ENCODE measurements around the gene RBM20. TPM values are rescaled to one million over a fixed set of nuclear protein-coding genes. Genes with fewer than 3 reads are reported as not detected.
A peak's percentile ranks its signal among the peaks of the same experiment; 100 is the strongest.

The RBM20 gene
- total and polyA plus RNA-seq, 2 experiments from 2014 or later = 3.7 to 4.0 TPM

DNA sequence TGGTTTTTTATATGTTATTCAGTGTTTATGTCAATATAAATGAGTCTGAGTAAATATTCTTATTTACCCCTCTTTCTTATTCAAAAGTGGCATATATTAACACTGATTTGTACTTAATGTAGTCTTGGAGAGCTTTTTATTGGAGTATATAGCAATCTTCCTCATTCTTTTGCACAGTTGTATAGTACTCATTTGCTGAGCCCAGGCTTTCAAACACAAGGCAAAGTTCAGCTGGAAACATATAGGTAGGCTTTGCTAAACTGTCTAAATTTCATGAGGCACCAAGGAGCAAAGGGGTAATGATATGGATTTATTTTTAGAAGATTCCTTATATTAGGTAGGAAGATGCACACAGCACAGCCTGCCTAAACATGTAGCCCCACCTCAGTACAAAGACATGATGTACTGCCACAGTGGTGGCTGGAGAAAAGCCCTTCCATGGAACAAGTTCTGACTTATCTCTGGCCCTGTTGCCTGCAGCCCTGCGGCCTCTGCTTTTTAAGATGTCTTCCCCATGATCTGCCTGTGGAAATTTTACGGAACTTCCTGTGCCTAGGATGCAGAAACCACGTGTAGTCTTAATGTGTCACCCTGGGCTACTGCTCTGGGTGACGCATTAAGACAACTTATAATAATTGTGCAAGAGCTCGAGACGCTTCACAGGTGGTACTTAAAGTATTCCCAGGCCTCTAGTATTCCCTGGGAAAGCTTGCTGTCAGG, 218.0 kb downstream of the RBM20 start:
- Histone ChIP-seq H4K20me1 (ENCODE audit: insufficient read depth, poor library complexity, severe bottlenecking) (no peaks in the 10 kb centered on the region), H3K79me2 (no peaks in the 10 kb centered on the region), H3K9me3 (ENCODE audit: low read depth) (no peaks in the 10 kb centered on the region), H3K4me3 (no peak overlapping the region), H3K4me1 (ENCODE audit: insufficient read depth) (peaks cover 76% of the 10 kb centered on the region), H2AFZ (no peak overlapping the region), H3K27me3 (no peaks in the 10 kb centered on the region), H3K36me3 (replicated peaks; ENCODE audit: insufficient read depth, low read depth) (no peaks in the 10 kb centered on the region), H3K4me2 (no peak overlapping the region), H3K9me2 (replicated peaks; ENCODE audit: insufficient read depth) (no peaks in the 10 kb centered on the region), H3K27ac (peak overlapping the region; percentile 90)
- WGBS (ENCODE audit: low lambda C conversion rate, missing lambda C conversion rate) = 63% methylated on average over 6 of the region's 6 CpGs
- no peak for DNase-seq (ENCODE audit: low spot score)
- no peak for TF ChIP-seq EZH2 (IDR thresholded peaks at IDR 0.05; ENCODE audit: borderline replicate concordance)

DNA sequence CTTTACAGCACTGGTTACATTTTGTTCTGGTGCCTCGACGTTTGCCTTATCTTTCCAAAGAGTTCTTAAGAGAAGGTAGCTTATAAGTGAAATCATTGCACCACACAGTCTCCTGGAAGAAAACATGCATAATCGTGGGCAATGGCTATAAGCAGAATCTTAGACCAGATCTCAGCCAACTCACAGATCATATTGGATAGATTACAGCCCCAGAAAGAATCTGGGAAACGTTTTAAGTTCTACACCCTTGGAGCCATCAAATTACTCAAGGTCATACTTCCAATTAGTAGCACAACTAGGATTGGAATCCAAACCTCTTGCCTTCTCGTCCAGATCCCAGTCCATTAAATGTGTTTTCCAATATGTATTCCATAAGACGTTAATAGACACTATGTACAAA, 218.8 kb downstream of the RBM20 start:
- WGBS (ENCODE audit: low lambda C conversion rate, missing lambda C conversion rate) = 73% methylated on average over 6 of the region's 6 CpGs
- H3K27ac ChIP-seq = peak overlapping the region; percentile 90
- H2AFZ ChIP-seq = no peak overlapping the region
- no peaks in the 10 kb centered on the region for H3K79me2 ChIP-seq
- no peaks in the 10 kb centered on the region for H3K9me3 ChIP-seq (ENCODE audit: low read depth)
- H3K36me3 ChIP-seq (replicated peaks; ENCODE audit: insufficient read depth, low read depth) = no peaks in the 10 kb centered on the region
- DNase-seq (ENCODE audit: low spot score) = no peak
- TF ChIP-seq EZH2 (IDR thresholded peaks at IDR 0.05; ENCODE audit: borderline replicate concordance) = no peak
- TF ChIP-seq EZH2phosphoT487 (IDR thresholded peaks at IDR 0.05; ENCODE audit: low read depth, severe bottlenecking, unreplicated experiment) = no peak
- TF ChIP-seq, protein P1, sequence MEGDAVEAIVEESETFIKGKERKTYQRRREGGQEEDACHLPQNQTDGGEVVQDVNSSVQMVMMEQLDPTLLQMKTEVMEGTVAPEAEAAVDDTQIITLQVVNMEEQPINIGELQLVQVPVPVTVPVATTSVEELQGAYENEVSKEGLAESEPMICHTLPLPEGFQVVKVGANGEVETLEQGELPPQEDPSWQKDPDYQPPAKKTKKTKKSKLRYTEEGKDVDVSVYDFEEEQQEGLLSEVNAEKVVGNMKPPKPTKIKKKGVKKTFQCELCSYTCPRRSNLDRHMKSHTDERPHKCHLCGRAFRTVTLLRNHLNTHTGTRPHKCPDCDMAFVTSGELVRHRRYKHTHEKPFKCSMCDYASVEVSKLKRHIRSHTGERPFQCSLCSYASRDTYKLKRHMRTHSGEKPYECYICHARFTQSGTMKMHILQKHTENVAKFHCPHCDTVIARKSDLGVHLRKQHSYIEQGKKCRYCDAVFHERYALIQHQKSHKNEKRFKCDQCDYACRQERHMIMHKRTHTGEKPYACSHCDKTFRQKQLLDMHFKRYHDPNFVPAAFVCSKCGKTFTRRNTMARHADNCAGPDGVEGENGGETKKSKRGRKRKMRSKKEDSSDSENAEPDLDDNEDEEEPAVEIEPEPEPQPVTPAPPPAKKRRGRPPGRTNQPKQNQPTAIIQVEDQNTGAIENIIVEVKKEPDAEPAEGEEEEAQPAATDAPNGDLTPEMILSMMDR (IDR thresholded peaks at IDR 0.05; ENCODE audit: poor library complexity) = no peak
- no peak overlapping the region for H3K4me2 ChIP-seq
- peaks cover 78% of the 10 kb centered on the region for H3K4me1 ChIP-seq (ENCODE audit: insufficient read depth)
- H4K20me1 ChIP-seq (ENCODE audit: insufficient read depth, poor library complexity, severe bottlenecking) = no peaks in the 10 kb centered on the region
- no peaks in the 10 kb centered on the region for H3K9me2 ChIP-seq (replicated peaks; ENCODE audit: insufficient read depth)
- H3K4me3 ChIP-seq = no peak overlapping the region
- H3K27me3 ChIP-seq = no peaks in the 10 kb centered on the region

DNA sequence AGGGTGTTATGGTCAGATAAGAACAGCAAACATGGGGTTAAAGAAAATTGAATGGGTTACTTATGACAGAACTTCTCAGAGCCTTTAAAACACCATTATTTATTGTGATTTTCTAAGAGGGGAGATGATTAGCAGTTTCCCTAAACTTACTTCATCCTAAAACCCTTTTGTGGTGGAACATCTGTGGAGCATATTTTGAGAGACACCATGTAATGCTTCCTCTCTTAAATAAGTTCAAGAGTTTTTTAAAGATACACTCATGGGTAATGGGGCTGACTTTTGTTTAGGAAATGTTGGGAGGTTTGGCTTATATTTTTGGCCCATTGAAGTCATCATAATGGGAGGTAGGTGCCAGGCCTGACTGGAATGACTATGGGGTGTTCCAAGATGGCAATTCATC, 219.2 kb downstream of the RBM20 start:
- H3K27me3 ChIP-seq = no peaks in the 10 kb centered on the region
- no peaks in the 10 kb centered on the region for H3K9me2 ChIP-seq (replicated peaks; ENCODE audit: insufficient read depth)
- no peaks in the 10 kb centered on the region for H3K79me2 ChIP-seq
- no peak overlapping the region for H2AFZ ChIP-seq
- H3K36me3 ChIP-seq (replicated peaks; ENCODE audit: insufficient read depth, low read depth) = no peaks in the 10 kb centered on the region
- H4K20me1 ChIP-seq (ENCODE audit: insufficient read depth, poor library complexity, severe bottlenecking) = no peaks in the 10 kb centered on the region
- peak overlapping the region; percentile 90 for H3K27ac ChIP-seq
- no peaks in the 10 kb centered on the region for H3K9me3 ChIP-seq (ENCODE audit: low read depth)
- H3K4me2 ChIP-seq = no peak overlapping the region
- H3K4me3 ChIP-seq = no peak overlapping the region
- H3K4me1 ChIP-seq (ENCODE audit: insufficient read depth) = peaks cover 75% of the 10 kb centered on the region
- TF ChIP-seq EZH2phosphoT487 (IDR thresholded peaks at IDR 0.05; ENCODE audit: low read depth, severe bottlenecking, unreplicated experiment) (no peak), EZH2 (IDR thresholded peaks at IDR 0.05; ENCODE audit: borderline replicate concordance) (no peak)
- TF ChIP-seq, protein P1 (IDR thresholded peaks at IDR 0.05; ENCODE audit: poor library complexity) = no peak
- no peak for DNase-seq (ENCODE audit: low spot score)

DNA sequence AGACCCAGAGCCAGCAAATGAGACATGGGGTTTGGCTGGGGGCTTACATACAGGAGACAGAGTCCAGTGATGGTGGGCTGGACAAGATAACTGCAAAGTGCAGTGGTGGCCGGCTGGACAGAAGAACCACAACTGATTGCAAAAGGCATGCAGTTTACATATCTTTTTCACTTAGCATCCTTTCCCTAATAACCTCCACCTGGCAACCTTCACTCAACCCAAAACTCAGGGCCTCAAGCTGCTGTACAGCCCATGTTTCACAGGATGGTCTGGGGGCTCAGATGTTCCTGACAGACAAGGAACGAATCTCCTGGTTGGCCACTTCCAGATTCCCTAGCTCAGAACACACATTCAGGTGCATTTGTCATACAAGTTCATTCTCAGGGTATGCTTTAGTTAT, 219.8 kb downstream of the RBM20 start:
- TF ChIP-seq EZH2phosphoT487 (IDR thresholded peaks at IDR 0.05; ENCODE audit: low read depth, severe bottlenecking, unreplicated experiment) = no peak
- TF ChIP-seq, protein P1 (IDR thresholded peaks at IDR 0.05; ENCODE audit: poor library complexity) = no peak
- TF ChIP-seq EZH2 (IDR thresholded peaks at IDR 0.05; ENCODE audit: borderline replicate concordance) = no peak
- H3K27ac ChIP-seq = peak overlapping the region; percentile 90
- H3K36me3 ChIP-seq (replicated peaks; ENCODE audit: insufficient read depth, low read depth) = no peaks in the 10 kb centered on the region
- H3K4me3 ChIP-seq = no peak overlapping the region
- WGBS (ENCODE audit: low lambda C conversion rate, missing lambda C conversion rate) = 84% methylated on average over 2 of the region's 2 CpGs
- no peak for DNase-seq (ENCODE audit: low spot score)
- no peaks in the 10 kb centered on the region for H4K20me1 ChIP-seq (ENCODE audit: insufficient read depth, poor library complexity, severe bottlenecking)
- no peaks in the 10 kb centered on the region for H3K27me3 ChIP-seq
- peaks cover 72% of the 10 kb centered on the region for H3K4me1 ChIP-seq (ENCODE audit: insufficient read depth)
- H2AFZ ChIP-seq = no peak overlapping the region
- no peaks in the 10 kb centered on the region for H3K9me2 ChIP-seq (replicated peaks; ENCODE audit: insufficient read depth)
- H3K4me2 ChIP-seq = no peak overlapping the region
- no peaks in the 10 kb centered on the region for H3K9me3 ChIP-seq (ENCODE audit: low read depth)
- H3K79me2 ChIP-seq = no peaks in the 10 kb centered on the region

Data from hepatocyte (in vitro differentiated cells).